Loucy (cell line): ENCODE measurements around the gene ZNF521.

Experiments
- EZH2phosphoT487 ChIP-seq: fragments of 200-600 bp; IDR thresholded peaks from 2 replicates; pipeline ENCODE4 v1.6.1; 2018; ENCODE audit warnings: antibody characterized with exemption, mild to moderate bottlenecking, moderate library complexity, borderline replicate concordance
- TF ChIP-seq, protein P1 (sequence below): fragments of 200-600 bp; sonication (generic); conservative IDR thresholded peaks from 2 replicates; pipeline ENCODE4 v1.5.1; 2014; ENCODE audit warnings: mild to moderate bottlenecking, antibody characterized with exemption, low read length

DNA sequence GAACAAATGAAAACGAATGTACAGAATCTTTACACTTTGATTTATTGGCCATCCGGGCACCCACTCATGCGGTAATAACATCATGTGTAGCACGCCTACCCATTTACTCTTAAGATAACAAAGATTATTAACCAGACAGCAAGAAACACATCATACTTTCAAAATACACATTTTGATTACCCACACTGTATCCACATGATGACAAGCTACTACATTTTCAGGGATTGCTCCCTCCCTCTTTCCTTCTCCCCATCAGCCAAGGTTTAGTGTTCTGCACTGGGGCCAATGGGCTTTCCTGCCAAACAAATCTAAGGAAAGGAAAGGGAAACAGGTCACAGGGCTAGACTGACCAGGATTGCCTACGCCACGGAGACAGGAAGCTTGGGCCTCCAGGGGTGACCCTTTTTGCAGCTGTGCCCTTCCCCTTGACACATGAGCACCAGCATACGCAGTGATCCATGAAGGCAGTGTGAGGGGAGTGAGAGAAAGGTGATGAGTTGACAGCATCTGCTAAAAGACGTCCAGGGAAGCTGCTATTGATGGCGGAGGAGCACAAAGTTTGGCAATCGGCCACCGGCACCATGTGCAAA, 76.5 kb downstream of the ZNF521 start:
- TF ChIP-seq, protein P1, sequence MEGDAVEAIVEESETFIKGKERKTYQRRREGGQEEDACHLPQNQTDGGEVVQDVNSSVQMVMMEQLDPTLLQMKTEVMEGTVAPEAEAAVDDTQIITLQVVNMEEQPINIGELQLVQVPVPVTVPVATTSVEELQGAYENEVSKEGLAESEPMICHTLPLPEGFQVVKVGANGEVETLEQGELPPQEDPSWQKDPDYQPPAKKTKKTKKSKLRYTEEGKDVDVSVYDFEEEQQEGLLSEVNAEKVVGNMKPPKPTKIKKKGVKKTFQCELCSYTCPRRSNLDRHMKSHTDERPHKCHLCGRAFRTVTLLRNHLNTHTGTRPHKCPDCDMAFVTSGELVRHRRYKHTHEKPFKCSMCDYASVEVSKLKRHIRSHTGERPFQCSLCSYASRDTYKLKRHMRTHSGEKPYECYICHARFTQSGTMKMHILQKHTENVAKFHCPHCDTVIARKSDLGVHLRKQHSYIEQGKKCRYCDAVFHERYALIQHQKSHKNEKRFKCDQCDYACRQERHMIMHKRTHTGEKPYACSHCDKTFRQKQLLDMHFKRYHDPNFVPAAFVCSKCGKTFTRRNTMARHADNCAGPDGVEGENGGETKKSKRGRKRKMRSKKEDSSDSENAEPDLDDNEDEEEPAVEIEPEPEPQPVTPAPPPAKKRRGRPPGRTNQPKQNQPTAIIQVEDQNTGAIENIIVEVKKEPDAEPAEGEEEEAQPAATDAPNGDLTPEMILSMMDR, result no peak
- TF ChIP-seq EZH2phosphoT487, result no peak
